ENCODE data around the gene DFFB.
A peak's percentile ranks its signal among the peaks of the same experiment; 100 is the strongest.
"Not testable (repeated sequence)": the region's sequence is repeated elsewhere in the genome, so short reads cannot be mapped to it uniquely, and the experiment has no call there.

DFFB gene

GRCh38 chr1:3856923-3857790 is at the start of gene DFFB, which contains the start of gene CEP104:
Gene DFFB, plus strand, starts transcription at chr1:3857476. Its CDS starts 128 bp downstream, at chr1:3857604.
Gene CEP104, minus strand, starts transcription at chr1:3857211. Its CDS starts 4,804 bp downstream, at chr1:3852407.
- peak; percentile 80 for DNase-seq

DNA sequence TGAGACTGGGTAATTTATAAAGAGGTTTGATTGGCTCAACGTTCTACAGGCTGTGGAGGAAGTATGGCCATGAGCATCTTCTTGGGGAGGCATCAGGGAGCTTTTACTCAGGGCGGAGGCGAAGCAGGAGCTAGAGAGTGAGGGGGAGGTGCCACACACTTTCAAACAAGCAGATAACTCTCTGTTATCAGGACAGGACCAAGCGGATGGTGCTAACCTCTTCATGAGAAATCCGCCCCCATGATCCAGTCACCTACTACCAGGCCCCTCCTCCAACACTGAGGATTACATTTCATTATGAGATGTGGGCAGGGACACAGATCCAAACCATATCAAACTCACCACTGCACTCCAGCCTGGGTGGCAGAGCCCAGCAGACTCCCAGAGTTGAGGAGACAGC is 49.5 kb upstream of the DFFB start:
- DNase-seq = no peak

GRCh38 chr1:3809680-3810079 is 47.6 kb upstream of the DFFB start:
- no peak for DNase-seq

- not testable (repeated sequence) for DNase-seq
These were observed 47.0 kb upstream of the DFFB start for GRCh38 chr1:3810149-3810761.

DNA sequence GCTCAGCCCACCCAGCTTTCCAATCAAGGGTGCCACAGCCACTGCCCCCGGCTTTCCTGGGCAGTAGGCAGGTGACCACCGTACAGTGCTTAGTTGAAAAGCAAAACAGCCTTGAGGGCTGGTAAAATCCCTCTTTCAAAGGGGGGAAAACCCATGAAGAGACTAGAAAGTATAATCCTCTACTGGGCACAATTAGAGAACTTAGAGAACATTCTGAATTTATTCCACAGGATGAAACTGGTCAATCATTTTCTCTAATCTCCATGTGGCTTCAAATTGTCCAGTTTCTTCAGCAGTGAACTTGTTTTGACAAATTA is 45.7 kb upstream of the DFFB start:
- no peak for DNase-seq

GRCh38 chr1:3814065-3814464 is 43.2 kb upstream of the DFFB start:
- DNase-seq = no peak

- DNase-seq = no peak
These were observed 42.3 kb upstream of the DFFB start for GRCh38 chr1:3814771-3815561.

DNA sequence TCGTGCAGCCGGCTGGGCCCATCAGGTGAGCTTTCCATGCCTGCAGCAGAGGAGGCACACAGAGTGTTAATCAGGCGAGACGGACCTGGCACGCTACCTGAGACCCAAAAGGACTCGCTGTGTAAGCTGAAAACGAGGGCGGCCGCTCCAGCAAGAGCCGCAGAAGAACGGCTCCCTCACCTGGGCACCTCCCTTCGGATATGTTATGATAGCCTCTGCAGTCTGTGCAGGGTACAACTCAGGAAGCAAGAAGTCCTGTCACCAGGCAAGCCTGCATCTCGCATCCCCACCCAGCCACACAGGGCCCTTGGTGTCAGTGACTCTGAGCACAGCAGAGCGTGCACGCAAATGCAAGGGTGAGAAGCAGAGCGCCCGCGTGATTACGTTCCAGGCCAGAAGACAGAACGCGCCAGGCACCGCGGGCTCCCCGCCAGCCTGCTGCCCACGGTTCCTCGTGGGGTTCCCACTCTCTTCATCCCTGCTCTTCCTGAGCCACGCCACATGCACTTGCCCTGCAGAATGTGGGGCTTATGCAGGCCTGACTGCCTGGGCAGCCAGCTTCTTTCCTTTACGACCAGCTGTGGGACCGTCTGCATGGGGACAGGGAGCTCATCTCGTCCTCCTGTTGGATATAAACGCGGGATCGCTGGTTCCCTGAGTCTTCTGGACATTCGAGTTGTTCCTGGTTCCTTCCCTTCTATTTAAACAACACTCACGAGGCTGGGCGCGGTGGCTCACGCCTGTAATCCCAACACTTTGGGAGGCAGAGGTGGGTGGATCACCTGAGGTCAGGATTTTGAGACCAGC is 40.7 kb upstream of the DFFB start:
- no peak for DNase-seq

DNA sequence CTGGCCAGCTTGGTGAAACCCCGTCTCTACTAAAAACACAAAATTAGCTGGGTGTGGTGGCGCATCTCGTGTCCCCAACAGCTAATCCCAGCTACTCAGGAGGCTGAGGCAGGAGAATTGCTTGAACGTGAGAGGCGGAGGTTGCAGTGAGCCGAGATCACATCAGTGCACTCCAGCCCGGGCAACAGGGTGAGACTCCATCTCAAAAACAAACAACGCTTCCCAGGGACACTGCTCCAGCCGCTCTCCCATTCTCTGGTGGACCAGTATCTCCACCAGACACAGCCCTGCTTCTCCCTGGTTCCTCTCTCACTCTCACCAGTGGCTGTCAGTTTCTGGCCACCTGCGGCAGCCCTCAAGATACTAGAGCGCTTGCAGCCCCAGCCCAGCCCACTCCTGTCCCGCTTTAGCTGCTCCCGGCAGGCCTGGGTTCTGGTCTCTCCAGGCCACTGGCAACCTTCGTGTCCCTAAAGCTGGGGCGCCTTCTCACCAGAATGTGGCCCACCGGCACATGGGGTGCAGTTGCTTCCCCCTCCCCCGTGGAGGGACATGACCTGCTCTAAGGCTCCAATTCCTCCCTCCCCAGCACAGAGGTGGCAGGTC is 40.0 kb upstream of the DFFB start:
- no peak for DNase-seq

- no peak for DNase-seq
These were observed 39.3 kb upstream of the DFFB start for GRCh38 chr1:3817821-3818597.

GRCh38 chr1:3819771-3820200 is 37.5 kb upstream of the DFFB start:
- DNase-seq = no peak

DNA sequence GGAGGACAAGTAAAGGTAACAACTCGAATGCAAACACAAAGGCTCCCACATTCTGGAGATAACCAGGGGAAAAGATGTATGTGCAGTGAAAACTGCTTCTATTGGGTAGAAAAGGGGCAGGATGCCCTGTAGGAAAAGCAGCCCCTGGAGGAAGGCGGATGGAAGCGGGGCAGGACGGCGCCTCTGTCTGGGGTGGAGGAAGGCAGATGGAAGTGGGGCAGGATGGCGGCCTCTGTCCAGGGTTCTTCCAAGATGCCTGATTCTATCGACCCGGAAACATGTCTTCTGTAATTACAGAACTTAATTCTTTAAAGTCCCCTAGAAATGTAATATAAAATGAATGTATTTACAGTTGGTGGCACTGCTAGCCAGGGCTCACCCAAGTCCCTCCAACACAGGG is 37.0 kb upstream of the DFFB start:
- DNase-seq = no peak

- DNase-seq = no peak
These were observed 36.3 kb upstream of the DFFB start for GRCh38 chr1:3821004-3821403.

DNA sequence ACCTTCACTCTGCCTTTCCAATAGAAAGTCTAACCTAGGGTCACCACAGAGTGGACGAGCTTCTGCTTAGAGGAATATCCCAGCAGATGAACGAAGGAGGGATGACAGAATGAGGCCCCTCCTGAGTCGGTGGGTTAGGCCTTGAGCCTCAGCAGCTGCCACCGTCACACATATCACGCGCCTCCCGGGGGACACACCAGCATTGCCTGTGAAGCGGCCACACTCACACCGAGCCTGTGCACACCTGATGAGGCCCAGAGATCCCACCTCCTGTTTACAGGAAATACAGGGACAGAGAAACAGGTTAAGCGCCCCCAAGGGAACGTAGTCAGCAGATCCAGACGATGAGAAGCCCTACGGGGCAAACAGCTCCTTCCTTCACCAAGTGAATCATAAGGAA is 35.8 kb upstream of the DFFB start:
- no peak for DNase-seq

- no peak for DNase-seq
These were observed 35.4 kb upstream of the DFFB start for GRCh38 chr1:3821908-3822307.

DNA sequence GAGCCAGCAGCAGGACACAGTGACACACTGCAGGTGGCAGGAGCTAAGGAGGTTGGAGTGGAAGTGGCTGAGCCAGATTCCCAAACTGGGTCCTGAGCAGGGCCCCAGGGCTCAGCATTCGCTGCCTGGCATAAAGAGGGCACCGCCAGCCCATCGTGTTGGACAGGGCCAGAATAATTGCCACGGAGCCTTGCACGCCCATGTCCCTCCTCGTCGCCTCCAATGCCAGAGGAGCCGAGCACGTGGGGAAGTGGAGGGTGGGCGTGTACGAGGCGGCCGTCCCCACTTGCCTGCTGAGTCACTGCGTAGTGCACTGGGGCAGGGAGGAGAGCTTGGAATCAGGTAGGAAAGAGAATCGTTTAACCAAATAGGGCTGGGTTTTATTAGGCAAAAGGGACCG is 34.9 kb upstream of the DFFB start:
- DNase-seq = no peak

GRCh38 chr1:3824650-3825049 is 32.6 kb upstream of the DFFB start:
- no peak for DNase-seq

GRCh38 chr1:3825356-3825755 is 31.9 kb upstream of the DFFB start:
- no peak for DNase-seq

GRCh38 chr1:3827813-3828307 is 29.4 kb upstream of the DFFB start:
- DNase-seq = no peak

GRCh38 chr1:3828391-3828790 is 28.9 kb upstream of the DFFB start:
- DNase-seq = no peak

- no peak for DNase-seq
These were observed 25.6 kb upstream of the DFFB start for GRCh38 chr1:3831689-3832088.
